NB4 (cell line): ENCODE results near the gene SLC7A5.
"Not testable (repeated sequence)": the region's sequence is repeated elsewhere in the genome, so short reads cannot be mapped to it uniquely, and the experiment has no call there.

Experiments used
- DNase-seq: peaks from one replicate; pipeline ENCODE4 v3.0.0; 2010; ENCODE audit warnings: low read depth
- H3K4me3 ChIP-seq: one replicate; pipeline ENCODE4 v1.5.1; 2011; ENCODE audit warnings: mild to moderate bottlenecking, low read depth, low read length, moderate library complexity
- CTCF ChIP-seq: IDR thresholded peaks from one replicate; pipeline ENCODE4 v1.5.1; 2012; ENCODE audit warnings: low read depth, low read length
- MAX ChIP-seq: IDR thresholded peaks from 2 replicates; pipeline ENCODE4 v1.6.1; 2011; ENCODE audit warnings: low read depth, low read length
- MYC ChIP-seq: IDR thresholded peaks from 2 replicates; pipeline ENCODE4 v1.6.1; 2011; ENCODE audit warnings: low read depth, low read length
- POLR2A ChIP-seq: IDR thresholded peaks from 2 replicates; pipeline ENCODE4 v1.6.1; 2011; ENCODE audit warnings: mild to moderate bottlenecking; ENCODE audit not compliant: insufficient read length; ENCODE audit errors: extremely low read depth

SLC7A5 gene

GRCh38 chr16:87880117-87880696 is 10.9 kb upstream of the SLC7A5 start:
- DNase-seq, result no peak
- H3K4me3 ChIP-seq, result no peak overlapping the region
- TF ChIP-seq CTCF (no peak), MYC (no peak)

- TF ChIP-seq MAX, result peak; percentile 15; the same call in 1 of the 2 replicates
- not testable (repeated sequence) for H3K4me3 ChIP-seq, DNase-seq
These were observed 10.2 kb upstream of the SLC7A5 start for GRCh38 chr16:87879411-87880013.

- TF ChIP-seq CTCF, result no peak
- TF ChIP-seq MYC, result no peak
- TF ChIP-seq POLR2A, result no peak
- TF ChIP-seq MAX, result no peak
- DNase-seq, result no peak
- H3K4me3 ChIP-seq, result no peak overlapping the region
These were observed 9.4 kb upstream of the SLC7A5 start for GRCh38 chr16:87878704-87879103.

GRCh38 chr16:87877942-87878507 is 8.7 kb upstream of the SLC7A5 start:
- TF ChIP-seq POLR2A (no peak), CTCF (peak; percentile 18)
- DNase-seq, result no peak
- no peak overlapping the region for H3K4me3 ChIP-seq

GRCh38 chr16:87874639-87875427 is 5.5 kb upstream of the SLC7A5 start:
- no peak overlapping the region for H3K4me3 ChIP-seq
- DNase-seq, result no peak
- TF ChIP-seq MYC (no peak), MAX (no peak)

- H3K4me3 ChIP-seq, result peak overlapping the region; percentile 40
- TF ChIP-seq MYC, result 0 out of 2 replicates have a peak, but pooled peaks have one; percentile 24
- DNase-seq, result peak; percentile 90
These were observed 1.3 kb upstream of the SLC7A5 start for GRCh38 chr16:87870418-87871291.

- DNase-seq, H3K4me3 ChIP-seq: not testable (repeated sequence)
These were observed 641 bp upstream of the SLC7A5 start for GRCh38 chr16:87869879-87870417.
